ENCODE measurements around the gene CYP11A1. TPM values are rescaled to one million over a fixed set of nuclear protein-coding genes. Genes with fewer than 3 reads are reported as not detected.

The CYP11A1 gene
- 0.69 and 0.79 TPM in 2 replicates for total RNA-seq

GRCh38 chr15:74367296-74367854, at the start of gene CYP11A1:
TSS of gene CYP11A1 (minus strand) at chr15:74367646. CDS start at chr15:74367585, 61 bp downstream.

Other genes starting within 250 kb of the CYP11A1 start
- gene ISLR2, start 237.1 kb downstream of the CYP11A1 start, total RNA-seq: under 0.01 and 0.16 TPM in 2 replicates
- gene ISLR, start 193.9 kb downstream of the CYP11A1 start, total RNA-seq: 152 and 214 TPM in 2 replicates
- gene STRA6, start 164.9 kb downstream of the CYP11A1 start, total RNA-seq: 0.34 and 0.79 TPM in 2 replicates
- gene CCDC33, start 131.3 kb downstream of the CYP11A1 start, total RNA-seq: 0.16 TPM in 1 of 2 replicates, not detected in the other
- 5.8 and 9.6 TPM in 2 replicates for gene SEMA7A, start 66.3 kb upstream of the CYP11A1 start, total RNA-seq
- 23.6 and 30.7 TPM in 2 replicates for gene UBL7, start 93.5 kb upstream of the CYP11A1 start, total RNA-seq
- gene ARID3B, start 173.6 kb upstream of the CYP11A1 start, total RNA-seq: 0.95 and 1.0 TPM in 2 replicates
- gene CLK3, start 248.2 kb upstream of the CYP11A1 start, total RNA-seq: 42.8 and 44.4 TPM in 2 replicates